K562 (cell line): ENCODE measurements around the gene ZFP62. TPM values are rescaled to one million over a fixed set of nuclear protein-coding genes. Genes with fewer than 3 reads are reported as not detected.

ENCODE experiments used
- ATF1 ChIP-seq, 2 experiments: fragments of 450-650 bp in 1 of 2; IDR thresholded peaks; 2 replicates each; pipeline ENCODE4 v1.6.1; 2016; ENCODE audit warnings: missing compliant biosample characterization in 1 of 2, missing genetic modification characterization in 1 of 2
- CEBPG ChIP-seq, 3 experiments: fragments of 200-800 bp in 1 of 3; sonication (Bioruptor generic) in 1 of 3; sonication (generic) in 1 of 3; formaldehyde crosslinking in 1 of 3; IDR thresholded peaks in 2 of 3; conservative IDR thresholded peaks in 1 of 3; 2 replicates each; pipeline versions ENCODE4 v1.6.1 to v1.8.0; 2016 to 2022; ENCODE audit warnings: missing compliant biosample characterization in 2 of 3, missing genetic modification characterization in 2 of 3, mild to moderate bottlenecking in 1 of 3, missing genetic modification reagents in 1 of 3
- CXXC5 ChIP-seq: fragments of 250-450 bp; sonication (Bioruptor Pico); IDR thresholded peaks from 2 replicates; pipeline ENCODE4 v1.8.0; 2022; ENCODE audit warnings: inconsistent platforms, mild to moderate bottlenecking, moderate library complexity
- ILK ChIP-seq: fragments of 450-650 bp; IDR thresholded peaks from 2 replicates; pipeline ENCODE4 v1.6.1; 2016; ENCODE audit warnings: missing genetic modification characterization, low read depth, mild to moderate bottlenecking, missing compliant biosample characterization, moderate library complexity, borderline replicate concordance
- JUND ChIP-seq, 2 experiments: IDR thresholded peaks; 2 replicates in 1 of 2; 3 replicates in 1 of 2; pipeline ENCODE4 v1.6.1; 2011; ENCODE audit warnings: borderline replicate concordance in 2 of 2, low read depth in 2 of 2, low read length in 2 of 2, improper control_type of control experiment in 1 of 2, missing biosample characterization in 1 of 2, missing genetic modification characterization in 1 of 2, missing genetic modification reagents in 1 of 2
- KHSRP ChIP-seq: fragments of 450-650 bp; IDR thresholded peaks from 2 replicates; pipeline ENCODE4 v1.6.1; 2017
- KLF6 ChIP-seq: fragments of 250-450 bp; sonication (Bioruptor Pico); IDR thresholded peaks from 2 replicates; pipeline ENCODE4 v1.4.0; 2020; ENCODE audit warnings: mild to moderate bottlenecking, moderate library complexity, borderline replicate concordance
- MEF2D ChIP-seq: conservative IDR thresholded peaks from 2 replicates; pipeline ENCODE4 v1.6.1; 2016; ENCODE audit warnings: low read depth, missing genetic modification characterization, missing compliant biosample characterization
- MYNN ChIP-seq, 2 experiments: sonication (generic); formaldehyde crosslinking in 1 of 2; IDR thresholded peaks; 2 replicates each; pipeline versions ENCODE4 v1.5.0 to v1.6.1; 2016 to 2020; ENCODE audit warnings: antibody characterized with exemption in 1 of 2, missing genetic modification reagents in 1 of 2
- NCOA2 ChIP-seq, 2 experiments: fragments of 450-650 bp; IDR thresholded peaks; 2 replicates each; pipeline ENCODE4 v1.6.1; 2018; ENCODE audit warnings: mild to moderate bottlenecking in 2 of 2, moderate library complexity in 1 of 2; ENCODE audit not compliant: partially characterized antibody in 2 of 2
- NELFE ChIP-seq: IDR thresholded peaks from 2 replicates; pipeline ENCODE4 v1.6.1; 2011; ENCODE audit warnings: mild to moderate bottlenecking; ENCODE audit not compliant: insufficient read depth, insufficient read length
- NEUROD1 ChIP-seq: fragments of 150-350 bp; IDR thresholded peaks from 2 replicates; pipeline ENCODE4 v1.6.1; 2014; ENCODE audit warnings: borderline replicate concordance, low read length, low read depth; ENCODE audit not compliant: partially characterized antibody
- NR2C2 ChIP-seq, 2 experiments: fragments of 200-800 bp in 1 of 2; sonication (Bioruptor generic) in 1 of 2; sonication (generic) in 1 of 2; formaldehyde crosslinking in 1 of 2; IDR thresholded peaks; 2 replicates each; pipeline versions ENCODE4 v1.6.1 to v1.8.0; 2016 to 2022; ENCODE audit warnings: mild to moderate bottlenecking in 1 of 2, missing compliant biosample characterization in 1 of 2, missing genetic modification characterization in 1 of 2, missing genetic modification reagents in 1 of 2
- OTX1 ChIP-seq: fragments of 450-650 bp; formaldehyde crosslinking; IDR thresholded peaks from 2 replicates; pipeline ENCODE4 v1.4.0; 2022; ENCODE audit warnings: mild to moderate bottlenecking
- POLR2B ChIP-seq: fragments of 450-650 bp; IDR thresholded peaks from 2 replicates; pipeline ENCODE4 v1.6.1; 2018; ENCODE audit warnings: low read depth; ENCODE audit not compliant: partially characterized antibody
- SMARCA4 ChIP-seq: fragments of 450-650 bp; IDR thresholded peaks from 2 replicates; pipeline ENCODE4 v1.6.1; 2016
- SRF ChIP-seq, 2 experiments: fragments of 250-450, 450-650 bp in 1 of 2; sonication (Bioruptor Pico) in 1 of 2; sonication (generic) in 1 of 2; formaldehyde crosslinking; IDR thresholded peaks; 2 replicates each; pipeline versions ENCODE4 v1.5.0 to v1.5.1; 2020 to 2022; ENCODE audit warnings: mild to moderate bottlenecking in 1 of 2, missing genetic modification reagents in 1 of 2
- TCF7 ChIP-seq: sonication (generic); IDR thresholded peaks from 2 replicates; pipeline ENCODE4 v1.6.1; 2016; ENCODE audit warnings: antibody characterized with exemption, borderline replicate concordance
- ZNF143 ChIP-seq: sonication (generic); formaldehyde crosslinking; IDR thresholded peaks from 2 replicates; pipeline ENCODE4 v1.9.0; 2022; ENCODE audit warnings: mild to moderate bottlenecking, missing genetic modification reagents
- polyA plus RNA-seq, 8 experiments: library from polyadenylated mRNA; depleted of rRNA in 4 of 8; stranded (reverse) in 5 of 8; unstranded in 3 of 8; fragments of >200 nt; fragmentation: Nextera tagmentation in 2 of 8; fragmentation: Illumina TruSeq in 1 of 8; extraction: Ambion mirVana in 2 of 8; extraction: Trizol in 1 of 8; gene quantifications; 2 replicates each; pipeline versions ENCODE4 v1.2.1 to v1.2.3, GENCODE V29; 2011 to 2014; ENCODE audit warnings: inconsistent platforms in 1 of 8, missing spikeins in 1 of 8
- total RNA-seq, 7 experiments: library from RNA; depleted of rRNA in 6 of 7; stranded (reverse); fragments of >200 nt in 6 of 7; fragmentation: Illumina TruSeq in 2 of 7; extraction: Trizol in 2 of 7; gene quantifications; 2 replicates each; pipeline versions ENCODE4 v1.2.1 to v1.2.3, GENCODE V29; 2011 to 2021; ENCODE audit warnings: low replicate concordance in 1 of 7
- TF ChIP-seq, protein P1 (sequence below): fragments of 450-650 bp; conservative IDR thresholded peaks from 2 replicates; pipeline ENCODE4 v1.6.1; 2016; ENCODE audit warnings: missing genetic modification characterization, low read depth, mild to moderate bottlenecking, control low read depth, missing compliant biosample characterization
- TF ChIP-seq, protein P2 (sequence below): fragments of 250-450 bp; sonication (Bioruptor Pico); IDR thresholded peaks from 2 replicates; pipeline ENCODE4 v1.8.0; 2022; ENCODE audit warnings: moderate library complexity, mild to moderate bottlenecking, inconsistent platforms

ZFP62 gene
- total and polyA plus RNA-seq, 9 of the 15 experiments (the other 6 are each of a cell fraction or from before 2014, with no cell fraction given): 12.2 to 37.5 (median 25.0) TPM

DNA sequence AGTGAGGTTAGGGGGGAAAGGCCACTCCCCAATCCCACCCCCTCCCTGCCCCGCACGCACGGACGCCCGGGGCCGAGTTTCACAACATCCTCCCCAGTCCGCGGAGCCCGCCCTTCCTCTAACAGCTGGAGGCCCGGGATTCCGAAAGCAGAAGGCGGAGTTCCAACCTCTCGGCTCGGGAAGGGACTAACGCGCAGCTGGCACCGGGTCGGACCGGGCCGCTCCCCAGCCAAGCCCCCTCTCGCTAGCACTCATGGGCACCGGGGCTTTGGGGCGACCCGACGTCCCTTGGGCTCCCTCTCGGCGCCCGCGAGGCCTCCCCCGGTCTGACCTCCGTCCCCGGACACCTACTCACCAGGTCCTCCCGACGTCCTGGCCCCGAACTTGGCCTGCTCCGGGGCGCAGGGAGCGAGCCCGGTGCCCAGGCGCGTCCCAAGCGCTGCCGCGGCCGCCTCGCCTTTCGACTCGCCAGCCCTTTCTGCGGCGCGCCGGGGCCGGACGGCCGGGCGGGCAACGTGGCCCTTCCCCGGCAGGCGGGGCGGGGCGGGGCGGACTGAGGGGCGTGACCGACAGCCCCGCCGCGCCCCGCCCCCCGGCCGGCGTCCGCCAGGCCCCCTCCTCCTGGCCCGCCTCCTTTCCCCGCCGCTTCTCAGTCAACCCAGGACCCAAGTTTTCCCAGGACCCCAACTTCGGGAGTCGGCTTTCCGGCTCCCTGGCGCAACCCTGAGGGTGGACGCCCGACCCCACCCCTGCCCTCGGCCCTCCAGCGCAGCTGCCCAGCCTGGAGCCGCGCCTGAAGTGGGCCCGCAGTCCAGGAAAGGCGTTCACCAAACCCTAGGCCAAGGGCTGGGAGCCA lies 58.5 kb downstream of the ZFP62 start, which contains the start of gene MGAT1 (continued):
- no peak for TF ChIP-seq MEF2D (tag)
- TF ChIP-seq POLR2B: peak; percentile 45
- TF ChIP-seq, protein P1, sequence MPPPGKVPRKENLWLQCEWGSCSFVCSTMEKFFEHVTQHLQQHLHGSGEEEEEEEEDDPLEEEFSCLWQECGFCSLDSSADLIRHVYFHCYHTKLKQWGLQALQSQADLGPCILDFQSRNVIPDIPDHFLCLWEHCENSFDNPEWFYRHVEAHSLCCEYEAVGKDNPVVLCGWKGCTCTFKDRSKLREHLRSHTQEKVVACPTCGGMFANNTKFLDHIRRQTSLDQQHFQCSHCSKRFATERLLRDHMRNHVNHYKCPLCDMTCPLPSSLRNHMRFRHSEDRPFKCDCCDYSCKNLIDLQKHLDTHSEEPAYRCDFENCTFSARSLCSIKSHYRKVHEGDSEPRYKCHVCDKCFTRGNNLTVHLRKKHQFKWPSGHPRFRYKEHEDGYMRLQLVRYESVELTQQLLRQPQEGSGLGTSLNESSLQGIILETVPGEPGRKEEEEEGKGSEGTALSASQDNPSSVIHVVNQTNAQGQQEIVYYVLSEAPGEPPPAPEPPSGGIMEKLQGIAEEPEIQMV: no peak
- no peak for TF ChIP-seq KHSRP
- peak; percentile 19; the same call in 1 of the 2 replicates for TF ChIP-seq OTX1 (CRISPR knock-in tag)
- TF ChIP-seq NCOA2 (IDR thresholded peaks at IDR 0.05; ENCODE audit: partially characterized antibody in 2 of 2): no peak
- peak in 1 of 2 experiments; percentile 23; a peak in 1 of 4 replicates for TF ChIP-seq SRF (CRISPR knock-in tag; IDR thresholded peaks at IDR 0.05)
- no peak for TF ChIP-seq SMARCA4
- no peak for TF ChIP-seq NELFE
- TF ChIP-seq ATF1 (CRISPR knock-in tag; IDR thresholded peaks at IDR 0.05): no peak
- TF ChIP-seq ATF1 (tag; IDR thresholded peaks at IDR 0.05): peak; percentile 36; the same call in 1 of the 2 replicates
- TF ChIP-seq CEBPG (CRISPR knock-in tag; IDR thresholded peaks at IDR 0.05): peak; percentile 56
- TF ChIP-seq CEBPG (tag; conservative IDR thresholded peaks at IDR 0.05 in 1 of 2, IDR thresholded peaks at IDR 0.05 in 1 of 2): peak; percentile 39 to 90; a peak in 3 of 4 replicates
- peak; percentile 59; the same call in 1 of the 2 replicates for TF ChIP-seq NR2C2 (CRISPR knock-in tag; IDR thresholded peaks at IDR 0.05)
- TF ChIP-seq NR2C2 (tag; IDR thresholded peaks at IDR 0.05): 0 out of 2 replicates have a peak, but pooled peaks have one; percentile 28
- no peak for TF ChIP-seq ZNF143
- TF ChIP-seq MYNN (IDR thresholded peaks at IDR 0.05): no peak
- TF ChIP-seq MYNN (CRISPR knock-in tag; IDR thresholded peaks at IDR 0.05): no peak
- TF ChIP-seq, protein P2, sequence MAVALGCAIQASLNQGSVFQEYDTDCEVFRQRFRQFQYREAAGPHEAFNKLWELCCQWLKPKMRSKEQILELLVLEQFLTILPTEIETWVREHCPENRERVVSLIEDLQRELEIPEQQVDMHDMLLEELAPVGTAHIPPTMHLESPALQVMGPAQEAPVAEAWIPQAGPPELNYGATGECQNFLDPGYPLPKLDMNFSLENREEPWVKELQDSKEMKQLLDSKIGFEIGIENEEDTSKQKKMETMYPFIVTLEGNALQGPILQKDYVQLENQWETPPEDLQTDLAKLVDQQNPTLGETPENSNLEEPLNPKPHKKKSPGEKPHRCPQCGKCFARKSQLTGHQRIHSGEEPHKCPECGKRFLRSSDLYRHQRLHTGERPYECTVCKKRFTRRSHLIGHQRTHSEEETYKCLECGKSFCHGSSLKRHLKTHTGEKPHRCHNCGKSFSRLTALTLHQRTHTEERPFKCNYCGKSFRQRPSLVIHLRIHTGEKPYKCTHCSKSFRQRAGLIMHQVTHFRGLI: no peak
- no peak for TF ChIP-seq TCF7
- no peak for TF ChIP-seq JUND (IDR thresholded peaks at IDR 0.05; ENCODE audit: borderline replicate concordance, low read depth, low read length)
- no peak for TF ChIP-seq JUND (tag; IDR thresholded peaks at IDR 0.05; ENCODE audit: borderline replicate concordance, low read depth, low read length)
- TF ChIP-seq ILK (tag): no peak
- TF ChIP-seq CXXC5: peak; percentile 58
- no peak for TF ChIP-seq NEUROD1
- no peak for TF ChIP-seq KLF6 (CRISPR knock-in tag)
